GM12878 (cell line): ENCODE results near the gene SLC19A1. TPM values are rescaled to one million over a fixed set of nuclear protein-coding genes. Genes with fewer than 3 reads are reported as not detected.

Source experiments
- ATAC-seq: fragments of 200-7000 bp; cut with Tn5 transposase; 3 replicates; pipeline ENCODE4 v1.9.1; 2020; ENCODE audit warnings: mild to moderate bottlenecking, moderate library complexity
- BruUV-seq: library from RNA; stranded (reverse); fragments of 400-500 nt; replicated peaks from 2 replicates; lab custom pipeline; 2021; lab: Mats Ljungman, UMichigan
- CTCF ChIA-PET: fragments of 300-600 bp; sonication (Branson Sonifier 250); formaldehyde crosslinking; extraction: SDS; loops from one replicate; lab custom pipeline; 2021; ENCODE audit warnings: inconsistent platforms; lab: Yijun Ruan, JAX
- POLR2A ChIA-PET: fragments of 350-600 bp; formaldehyde crosslinking; extraction: SDS; loops from one replicate; lab custom pipeline; 2021; ENCODE audit warnings: inconsistent platforms; lab: Charles Lee
- RAD21 ChIA-PET: fragments of 300-600 bp; sonication (Branson Sonifier 250); formaldehyde crosslinking; loops from one replicate; lab custom pipeline; 2023; ENCODE audit warnings: antibody characterized with exemption; ENCODE audit not compliant: unreplicated experiment; lab: Charles Lee
- SMC1A ChIA-PET: fragments of 300-600 bp; sonication (Branson Sonifier 250); formaldehyde crosslinking; loops from one replicate; lab custom pipeline; 2023; ENCODE audit not compliant: unreplicated experiment, uncharacterized antibody; lab: Charles Lee
- DNase-seq: peaks from one replicate; pipeline ENCODE4 v3.0.0-alpha.2; 2011; ENCODE audit warnings: low read depth, low spot score
- FAIRE-seq: peaks from 3 replicates; lab custom pipeline; 2011; peaks lifted over from hg19 to GRCh38; lab: Jason Lieb, UNC
- H2AFZ ChIP-seq: 2 replicates; pipeline ENCODE4 v1.6.0; 2011; ENCODE audit warnings: low read depth, low read length, control low read depth; ENCODE audit not compliant: control insufficient read depth
- H3K27ac ChIP-seq: 2 replicates; pipeline ENCODE4 v1.5.1; 2011; ENCODE audit warnings: control low read depth; ENCODE audit not compliant: control insufficient read depth, insufficient read depth
- H3K27me3 ChIP-seq, 2 experiments: replicated peaks in 1 of 2; 2 replicates each; pipeline versions ENCODE4 v1.6.0 to v1.6.1; 2011; ENCODE audit warnings: low read length in 1 of 2; ENCODE audit not compliant: control insufficient read depth in 2 of 2, insufficient read depth in 2 of 2
- H3K36me3 ChIP-seq, 2 experiments: 2 replicates each; pipeline ENCODE4 v1.5.1; 2011; ENCODE audit warnings: low read length in 1 of 2; ENCODE audit not compliant: control insufficient read depth in 2 of 2, insufficient read depth in 2 of 2
- H3K4me1 ChIP-seq: 2 replicates; pipeline ENCODE4 v1.6.1; 2011; ENCODE audit warnings: mild to moderate bottlenecking, low read length, moderate library complexity, mixed read lengths; ENCODE audit not compliant: control insufficient read depth, insufficient read depth
- H3K4me2 ChIP-seq: 2 replicates; pipeline ENCODE4 v1.6.0; 2011; ENCODE audit warnings: control low read depth; ENCODE audit not compliant: control insufficient read depth, insufficient read depth
- H3K4me3 ChIP-seq: fragments of 200-600 bp; sonication (generic); 2 replicates; pipeline ENCODE4 v1.5.1; 2016
- H3K79me2 ChIP-seq: 2 replicates; pipeline ENCODE4 v1.6.0; 2011; ENCODE audit warnings: low read length; ENCODE audit not compliant: control insufficient read depth, insufficient read depth
- H3K9ac ChIP-seq: 2 replicates; pipeline ENCODE4 v1.8.0; 2011; ENCODE audit warnings: low read length, control low read depth, mixed read lengths; ENCODE audit not compliant: control insufficient read depth, insufficient read depth
- H3K9me3 ChIP-seq: replicated peaks from 3 replicates; pipeline ENCODE4 v1.5.1; 2011; ENCODE audit warnings: mild to moderate bottlenecking, low read length; ENCODE audit not compliant: control insufficient read depth, insufficient read depth
- H4K20me1 ChIP-seq: 2 replicates; pipeline ENCODE4 v1.6.0; 2011; ENCODE audit not compliant: control insufficient read depth, insufficient read depth
- EP300 ChIP-seq, 2 experiments: fragments of 150-350 bp in 1 of 2; IDR thresholded peaks; 2 replicates each; pipeline ENCODE4 v1.6.1; 2011 to 2012; ENCODE audit warnings: low read depth in 2 of 2, low read length in 2 of 2, borderline replicate concordance in 1 of 2, improper control_type of control experiment in 1 of 2, inconsistent platforms in 1 of 2; ENCODE audit not compliant: control insufficient read depth in 1 of 2
- GATAD2B ChIP-seq: fragments of 450-650 bp; conservative IDR thresholded peaks from 2 replicates; pipeline ENCODE4 v1.6.1; 2017; ENCODE audit warnings: low read depth, mild to moderate bottlenecking, moderate library complexity
- HSF1 ChIP-seq: fragments of 150-350 bp; IDR thresholded peaks from 2 replicates; pipeline ENCODE4 v1.6.1; 2014; ENCODE audit warnings: mild to moderate bottlenecking, low read depth, low read length
- KDM1A ChIP-seq: fragments of 200-600 bp; sonication (generic); IDR thresholded peaks from 2 replicates; pipeline ENCODE4 v1.6.1; 2016; ENCODE audit warnings: borderline replicate concordance
- MEF2B ChIP-seq: fragments of 450-650 bp; IDR thresholded peaks from 2 replicates; pipeline ENCODE4 v1.6.1; 2018; ENCODE audit warnings: mild to moderate bottlenecking, moderate library complexity; ENCODE audit not compliant: partially characterized antibody, poor library complexity, severe bottlenecking
- NBN ChIP-seq: fragments of 450-650 bp; IDR thresholded peaks from 2 replicates; pipeline ENCODE4 v1.6.1; 2016
- NFYA ChIP-seq: IDR thresholded peaks from 2 replicates; pipeline ENCODE4 v1.6.1; 2011; ENCODE audit warnings: low read depth, mild to moderate bottlenecking, low read length, improper control_type of control experiment, borderline replicate concordance
- RUNX3 ChIP-seq: IDR thresholded peaks from 2 replicates; pipeline ENCODE4 v1.6.1; 2012; ENCODE audit warnings: low read length, inconsistent platforms
- SKIL ChIP-seq: fragments of 450-650 bp; IDR thresholded peaks from 2 replicates; pipeline ENCODE4 v1.6.1; 2017; ENCODE audit warnings: mild to moderate bottlenecking, low read depth, inconsistent platforms; ENCODE audit not compliant: poor library complexity, severe bottlenecking
- ZNF207 ChIP-seq: fragments of 450-650 bp; IDR thresholded peaks from 2 replicates; pipeline ENCODE4 v1.6.1; 2014; ENCODE audit warnings: antibody characterized with exemption, mild to moderate bottlenecking, borderline replicate concordance
- WGBS: methylation state at CpG from one replicate; pipeline ENCODE4 v1.1.6; 2016; ENCODE audit warnings: low lambda C conversion rate; ENCODE audit not compliant: insufficient replicate concordance, insufficient coverage; ENCODE audit errors: missing lambda C conversion rate; 5-methylcytosine and 5-hydroxymethylcytosine counted together
- in situ Hi-C: fragments of 300-500 bp; cut with MboI; formaldehyde crosslinking; loops from 9 replicates; pipeline ENCODE4 v1.14.3; 2018; ENCODE audit warnings: mixed read lengths
- intact Hi-C: fragments of 100-400 bp; cut with micrococcal nuclease; formaldehyde crosslinking; loops from one replicate; pipeline ENCODE4 v1.14.2; 2022; ENCODE audit not compliant: unreplicated experiment
- polyA plus RNA-seq, 11 experiments: library from polyadenylated mRNA; depleted of rRNA in 4 of 11; unstranded in 6 of 11; stranded (reverse) in 5 of 11; fragments of >200 nt; fragmentation: Nextera tagmentation in 4 of 11; fragmentation: Illumina TruSeq in 1 of 11; extraction: Ambion mirVana in 4 of 11; extraction: Trizol in 1 of 11; gene quantifications; 1 replicate in 1 of 11; 2 replicates in 10 of 11; pipeline versions ENCODE4 v1.2.1 to v1.2.3, GENCODE V29; 2011 to 2016; ENCODE audit warnings: inconsistent platforms in 2 of 11, missing spikeins in 2 of 11, low read depth in 1 of 11
- total RNA-seq, 4 experiments: library from RNA; depleted of rRNA in 3 of 4; stranded (reverse); fragments of >200 nt in 3 of 4; fragmentation: Illumina TruSeq in 1 of 4; extraction: Trizol in 1 of 4; gene quantifications; 2 replicates each; pipeline versions ENCODE4 v1.2.1 to v1.2.3, GENCODE V29; 2013 to 2021

SLC19A1 gene
- total and polyA plus RNA-seq, 10 of the 15 experiments (the other 5 are each of a cell fraction or from before 2014, with no cell fraction given), result 0.42 to 49.7 (median 12.2) TPM

GRCh38 chr21:45506241-45506817 lies 35.9 kb downstream of the SLC19A1 start (continued):
- TF ChIP-seq ZNF207 (no peak), NFYA (no peak), MEF2B (no peak), NBN (no peak), SKIL (no peak), RUNX3 (no peak)

GRCh38 chr21:45505416-45506021 lies 36.7 kb downstream of the SLC19A1 start:
- ChIA-PET RAD21 (no interaction called here), SMC1A (no interaction called here), CTCF (no interaction called here), POLR2A (no interaction called here)
- Histone ChIP-seq H3K36me3 (no peaks in the 10 kb centered on the region), H3K9me3 (no peaks in the 10 kb centered on the region), H3K27ac (no peak overlapping the region), H3K27me3 (no peaks in the 10 kb centered on the region), H3K4me2 (no peak overlapping the region), H4K20me1 (no peaks in the 10 kb centered on the region), H3K79me2 (no peaks in the 10 kb centered on the region), H3K9ac (no peak overlapping the region), H3K4me1 (peaks cover 2% of the 10 kb centered on the region; the same call in 1 of the 2 replicates), H2AFZ (no peak overlapping the region), H3K4me3 (no peak overlapping the region)
- DNase-seq (no peak), FAIRE-seq (no peak), ATAC-seq (no peak)
- no TSS peak for BruUV-seq
- no peak for TF ChIP-seq HSF1
- TF ChIP-seq GATAD2B, result no peak
- no peak for TF ChIP-seq EP300 (IDR thresholded peaks at IDR 0.05; ENCODE audit: borderline replicate concordance in 1 of 2, control insufficient read depth in 1 of 2, low read depth in 2 of 2, low read length in 2 of 2)
- TF ChIP-seq KDM1A, result no peak
- WGBS, result 68% methylated on average over 20 of the region's 33 CpGs
- in situ Hi-C loops (no loop called here), intact Hi-C loops (no loop called here)
